ENCODE data around the gene DOCK1.

DNA sequence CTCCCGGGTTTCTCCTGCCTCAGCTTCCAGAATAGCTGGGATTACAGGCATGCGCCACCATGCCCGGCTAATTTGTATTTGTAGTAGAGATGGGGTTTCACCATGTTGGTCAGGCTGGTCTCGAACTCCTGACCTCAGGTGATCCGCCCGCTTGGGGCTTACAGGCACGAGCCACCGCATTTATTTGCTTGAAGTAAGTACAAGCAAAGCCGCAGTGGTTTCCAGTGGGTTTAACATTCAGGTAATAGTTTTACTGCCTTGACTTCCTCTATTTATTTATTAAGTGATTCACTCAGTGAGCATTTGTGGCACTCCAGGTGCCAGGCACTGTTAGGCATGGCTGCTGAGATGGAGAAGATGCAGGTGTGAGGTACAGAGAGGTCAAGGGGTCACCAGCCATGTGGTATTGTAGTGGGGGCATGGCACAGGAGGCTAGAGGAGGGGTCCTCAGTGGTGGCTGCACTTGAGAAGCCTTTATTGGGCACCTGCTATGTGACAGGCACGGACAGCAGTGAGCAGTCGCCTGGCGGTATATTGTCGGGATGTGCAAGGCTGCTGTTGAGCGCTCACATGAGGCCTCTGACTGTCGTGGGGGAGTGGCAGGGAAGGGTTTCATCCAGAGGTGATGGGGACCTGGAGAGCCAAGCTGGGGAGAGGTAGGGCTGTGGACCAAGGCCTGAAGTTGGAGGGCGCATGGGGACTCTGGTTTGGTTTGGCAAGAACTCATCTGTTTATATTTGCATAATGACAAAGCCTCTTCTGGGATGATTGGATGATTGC is 54.9 kb downstream of the DOCK1 start:
- TF ChIP-seq, protein P1, sequence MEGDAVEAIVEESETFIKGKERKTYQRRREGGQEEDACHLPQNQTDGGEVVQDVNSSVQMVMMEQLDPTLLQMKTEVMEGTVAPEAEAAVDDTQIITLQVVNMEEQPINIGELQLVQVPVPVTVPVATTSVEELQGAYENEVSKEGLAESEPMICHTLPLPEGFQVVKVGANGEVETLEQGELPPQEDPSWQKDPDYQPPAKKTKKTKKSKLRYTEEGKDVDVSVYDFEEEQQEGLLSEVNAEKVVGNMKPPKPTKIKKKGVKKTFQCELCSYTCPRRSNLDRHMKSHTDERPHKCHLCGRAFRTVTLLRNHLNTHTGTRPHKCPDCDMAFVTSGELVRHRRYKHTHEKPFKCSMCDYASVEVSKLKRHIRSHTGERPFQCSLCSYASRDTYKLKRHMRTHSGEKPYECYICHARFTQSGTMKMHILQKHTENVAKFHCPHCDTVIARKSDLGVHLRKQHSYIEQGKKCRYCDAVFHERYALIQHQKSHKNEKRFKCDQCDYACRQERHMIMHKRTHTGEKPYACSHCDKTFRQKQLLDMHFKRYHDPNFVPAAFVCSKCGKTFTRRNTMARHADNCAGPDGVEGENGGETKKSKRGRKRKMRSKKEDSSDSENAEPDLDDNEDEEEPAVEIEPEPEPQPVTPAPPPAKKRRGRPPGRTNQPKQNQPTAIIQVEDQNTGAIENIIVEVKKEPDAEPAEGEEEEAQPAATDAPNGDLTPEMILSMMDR (conservative IDR thresholded peaks at IDR 0.05) = no peak
- no peak for TF ChIP-seq ZFX (IDR thresholded peaks at IDR 0.05)

All from C4-2B (cell line).